PC-9 (cell line): ENCODE results near the gene ZNF586. TPM values are rescaled to one million over a fixed set of nuclear protein-coding genes. Genes with fewer than 3 reads are reported as not detected.
"Not testable (repeated sequence)": the region's sequence is repeated elsewhere in the genome, so short reads cannot be mapped to it uniquely, and the experiment has no call there.

Experiments used
- BruUV-seq: library from RNA; stranded (reverse); fragments of 400-500 nt; replicated peaks from 2 replicates; lab custom pipeline; 2021; lab: Mats Ljungman, UMichigan
- CTCF ChIA-PET: fragments of 300-600 bp; sonication (Branson Sonifier 250); formaldehyde crosslinking; loops from one replicate; lab custom pipeline; 2022; ENCODE audit warnings: antibody characterized with exemption; lab: Charles Lee
- POLR2A ChIA-PET: fragments of 300-600 bp; sonication (Branson Sonifier 250); formaldehyde crosslinking; loops from one replicate; lab custom pipeline; 2022; ENCODE audit warnings: antibody characterized with exemption; ENCODE audit not compliant: unreplicated experiment; lab: Charles Lee
- DNase-seq, 2 experiments: peaks; one replicate each; pipeline versions ENCODE4 v3.0.0 to v3.0.0-alpha.2; 2015 to 2022; ENCODE audit warnings: mixed read lengths in 1 of 2
- H2AFZ ChIP-seq: fragments of 200-600 bp; sonication (generic); 2 replicates; pipeline ENCODE4 v1.8.1; 2017; ENCODE audit warnings: antibody characterized with exemption
- H3F3A ChIP-seq: fragments of 200-600 bp; sonication (generic); 2 replicates; pipeline ENCODE4 v1.8.1; 2017; ENCODE audit warnings: antibody characterized with exemption, mild to moderate bottlenecking, low read depth; ENCODE audit not compliant: insufficient read depth
- H3K27ac ChIP-seq: fragments of 200-600 bp; sonication (generic); 2 replicates; pipeline ENCODE4 v1.6.1; 2016; ENCODE audit warnings: mixed run types
- H3K27me3 ChIP-seq: fragments of 200-600 bp; sonication (generic); 2 replicates; pipeline ENCODE4 v1.6.1; 2016; ENCODE audit warnings: low read depth, mixed run types; ENCODE audit not compliant: insufficient read depth
- H3K36me3 ChIP-seq: fragments of 200-600 bp; sonication (generic); 2 replicates; pipeline ENCODE4 v1.6.1; 2016; ENCODE audit warnings: low read depth, mixed run types
- H3K4me1 ChIP-seq: fragments of 200-600 bp; sonication (generic); replicated peaks from 2 replicates; pipeline ENCODE4 v1.6.1; 2016; ENCODE audit warnings: mixed run types; ENCODE audit not compliant: insufficient read depth
- H3K4me2 ChIP-seq: fragments of 200-600 bp; sonication (generic); 2 replicates; pipeline ENCODE4 v1.6.1; 2017; ENCODE audit warnings: mixed run types
- H3K4me3 ChIP-seq: fragments of 200-600 bp; sonication (generic); 2 replicates; pipeline ENCODE4 v1.6.1; 2016; ENCODE audit warnings: mixed run types
- H3K79me2 ChIP-seq: fragments of 200-600 bp; sonication (generic); 2 replicates; pipeline ENCODE4 v1.6.1; 2017; ENCODE audit warnings: low read depth, mixed run types
- H3K9me2 ChIP-seq: fragments of 200-600 bp; sonication (generic); 2 replicates; pipeline ENCODE4 v1.8.1; 2017; ENCODE audit warnings: mild to moderate bottlenecking; ENCODE audit not compliant: insufficient read depth
- H3K9me3 ChIP-seq: fragments of 200-600 bp; sonication (generic); 2 replicates; pipeline ENCODE4 v1.8.1; 2016; ENCODE audit warnings: low read depth; ENCODE audit not compliant: insufficient read depth
- H4K20me1 ChIP-seq: fragments of 200-600 bp; sonication (generic); 2 replicates; pipeline ENCODE4 v1.8.1; 2017; ENCODE audit not compliant: insufficient read depth
- EZH2 ChIP-seq: fragments of 200-600 bp; sonication (generic); IDR thresholded peaks from 2 replicates; pipeline ENCODE4 v1.8.0; 2017; ENCODE audit warnings: antibody characterized with exemption, low read depth
- intact Hi-C: fragments of 100-400 bp; cut with micrococcal nuclease; formaldehyde crosslinking; loops from one replicate; pipeline ENCODE4 v1.10.0; 2022; ENCODE audit not compliant: unreplicated experiment
- total RNA-seq: library from RNA; stranded (reverse); gene quantifications from 2 replicates; pipeline ENCODE4 v1.2.3, GENCODE V29; 2021
- TF ChIP-seq, protein P1 (sequence below): fragments of 200-600 bp; sonication (generic); conservative IDR thresholded peaks from 2 replicates; pipeline ENCODE4 v1.6.1; 2017; ENCODE audit warnings: mixed run types, antibody characterized with exemption, mild to moderate bottlenecking, moderate library complexity

ZNF586 gene
- total RNA-seq, 1 experiment from 2014 or later, result 21.3 TPM

DNA sequence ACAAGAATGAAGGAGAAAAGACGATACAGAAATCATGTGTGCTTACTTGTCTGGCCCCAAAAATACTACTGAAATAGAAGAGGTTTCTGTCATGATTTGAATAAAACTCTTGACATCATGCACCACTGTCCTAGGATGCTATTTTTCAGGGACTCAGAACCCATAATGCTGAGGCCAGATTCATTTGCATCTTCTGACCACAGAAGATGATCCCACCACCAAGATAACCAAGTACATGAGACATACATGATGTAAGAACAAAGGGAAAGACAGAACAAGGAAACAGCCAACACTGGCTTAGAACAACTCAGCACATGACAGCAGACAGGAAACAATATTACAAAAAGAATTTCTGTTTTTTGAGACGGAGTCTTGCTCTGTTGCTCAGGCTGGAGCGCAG is 42.8 kb downstream of the ZNF586 start:
- Histone ChIP-seq H3F3A (no peaks in the 10 kb centered on the region; the same call in 1 of the 2 replicates), H3K27me3 (no peaks in the 10 kb centered on the region), H3K4me2 (no peak overlapping the region), H3K9me3 (no peaks in the 10 kb centered on the region), H3K4me3 (no peak overlapping the region), H3K79me2 (peaks cover 12% of the 10 kb centered on the region), H3K36me3 (peaks cover 35% of the 10 kb centered on the region; the same call in 1 of the 2 replicates), H3K4me1 (peaks cover 14% of the 10 kb centered on the region), H4K20me1 (no peaks in the 10 kb centered on the region; the same call in 1 of the 2 replicates), H2AFZ (no peak overlapping the region), H3K9me2 (no peaks in the 10 kb centered on the region), H3K27ac (no peak overlapping the region)
- intact Hi-C loops, result no loop called here
- ChIA-PET POLR2A (interaction anchor here (1.2 kb wide), 1 partner anchor 43 kb away, joined by 11 read pairs; the partner anchor contains the start of gene ZNF586), CTCF (no interaction called here)
- TF ChIP-seq, protein P1, sequence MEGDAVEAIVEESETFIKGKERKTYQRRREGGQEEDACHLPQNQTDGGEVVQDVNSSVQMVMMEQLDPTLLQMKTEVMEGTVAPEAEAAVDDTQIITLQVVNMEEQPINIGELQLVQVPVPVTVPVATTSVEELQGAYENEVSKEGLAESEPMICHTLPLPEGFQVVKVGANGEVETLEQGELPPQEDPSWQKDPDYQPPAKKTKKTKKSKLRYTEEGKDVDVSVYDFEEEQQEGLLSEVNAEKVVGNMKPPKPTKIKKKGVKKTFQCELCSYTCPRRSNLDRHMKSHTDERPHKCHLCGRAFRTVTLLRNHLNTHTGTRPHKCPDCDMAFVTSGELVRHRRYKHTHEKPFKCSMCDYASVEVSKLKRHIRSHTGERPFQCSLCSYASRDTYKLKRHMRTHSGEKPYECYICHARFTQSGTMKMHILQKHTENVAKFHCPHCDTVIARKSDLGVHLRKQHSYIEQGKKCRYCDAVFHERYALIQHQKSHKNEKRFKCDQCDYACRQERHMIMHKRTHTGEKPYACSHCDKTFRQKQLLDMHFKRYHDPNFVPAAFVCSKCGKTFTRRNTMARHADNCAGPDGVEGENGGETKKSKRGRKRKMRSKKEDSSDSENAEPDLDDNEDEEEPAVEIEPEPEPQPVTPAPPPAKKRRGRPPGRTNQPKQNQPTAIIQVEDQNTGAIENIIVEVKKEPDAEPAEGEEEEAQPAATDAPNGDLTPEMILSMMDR, result no peak
- TF ChIP-seq EZH2, result no peak
- DNase-seq, result no peak
- no TSS peak for BruUV-seq

DNA sequence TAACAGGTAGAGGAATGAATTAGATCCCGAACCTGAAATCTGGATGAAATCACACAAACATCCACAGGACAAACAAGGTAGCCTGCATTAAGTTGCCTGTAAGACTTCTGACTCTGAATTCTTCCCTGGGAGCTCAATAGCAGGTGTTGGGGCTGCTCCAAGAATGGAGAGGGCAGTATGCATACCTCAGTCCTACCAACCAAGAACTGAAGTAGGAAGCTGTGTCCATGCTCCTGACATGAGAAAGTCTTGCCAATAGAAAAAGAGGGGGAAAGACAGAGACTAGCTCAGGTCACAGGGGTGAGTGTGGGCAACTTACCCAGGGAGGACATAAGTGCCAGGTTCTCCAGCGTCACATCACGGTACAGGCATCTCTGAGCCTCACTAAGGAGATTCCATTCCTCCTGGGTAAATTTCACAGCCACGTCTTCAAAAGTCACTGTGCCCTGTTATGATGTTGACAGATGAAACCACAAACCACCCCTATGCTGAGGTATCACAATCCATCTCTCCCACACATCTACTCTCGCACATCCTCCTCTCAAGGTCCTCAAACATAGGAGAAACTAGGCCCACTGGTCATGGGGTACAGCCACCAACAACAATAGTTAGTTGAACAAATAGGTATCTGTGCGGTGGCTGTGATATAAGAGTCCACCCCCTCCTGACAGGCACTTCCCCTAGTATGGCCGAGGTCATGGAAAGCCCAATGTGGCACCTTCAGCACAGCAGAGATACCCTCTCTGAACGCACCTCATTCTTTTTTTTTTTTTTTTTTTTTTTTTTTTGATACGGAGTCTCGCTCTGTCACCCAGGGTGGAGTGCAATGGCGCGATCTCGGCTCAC is 43.7 kb downstream of the ZNF586 start:
- H3K4me3 ChIP-seq, result peak overlapping the region; percentile 80; the same call in 1 of the 2 replicates
- H3K27ac ChIP-seq, H3K27me3 ChIP-seq, H2AFZ ChIP-seq, CTCF ChIA-PET, H4K20me1 ChIP-seq, intact Hi-C loops, H3K9me3 ChIP-seq, DNase-seq, H3F3A ChIP-seq, BruUV-seq, H3K9me2 ChIP-seq: not testable (repeated sequence)
- H3K4me1 ChIP-seq, result peaks cover 14% of the 10 kb centered on the region
- H3K4me2 ChIP-seq, result peak overlapping the region; percentile 92
- H3K79me2 ChIP-seq, result peaks cover 12% of the 10 kb centered on the region
- POLR2A ChIA-PET, result interaction anchor here (1.2 kb wide), 1 partner anchor 44 kb away, joined by 11 read pairs; the partner anchor contains the start of gene ZNF586
- H3K36me3 ChIP-seq, result peaks cover 28% of the 10 kb centered on the region; the same call in 1 of the 2 replicates

DNA sequence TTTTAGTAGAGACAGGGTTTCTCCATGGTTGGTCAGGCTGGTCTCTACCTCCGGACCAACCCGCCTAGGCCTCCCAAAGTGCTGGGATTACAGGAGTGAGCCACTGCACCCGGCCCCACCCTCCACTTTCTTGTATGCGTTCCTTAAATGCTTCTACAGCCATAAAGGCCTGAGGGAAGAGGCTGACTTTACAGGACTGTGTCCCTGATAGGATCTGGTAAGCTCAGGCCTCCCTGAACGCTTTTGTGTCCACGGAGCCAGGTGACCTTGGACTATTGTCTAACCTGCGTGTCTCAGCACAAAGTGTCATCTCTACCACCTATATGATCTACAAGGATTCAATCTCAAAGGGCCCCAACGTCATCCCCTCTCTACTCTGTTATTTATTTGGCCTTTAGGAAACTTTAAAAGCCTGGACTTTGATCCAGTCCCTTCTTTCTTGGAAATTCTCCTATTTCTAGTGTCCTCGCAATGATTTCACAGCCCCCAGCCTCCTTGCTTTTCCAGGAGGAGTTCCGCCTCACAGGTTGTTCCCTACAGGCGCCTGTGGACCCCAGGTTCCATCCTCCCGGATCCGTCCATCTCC is 44.5 kb downstream of the ZNF586 start:
- Histone ChIP-seq H3F3A (peaks cover 4% of the 10 kb centered on the region; the same call in 1 of the 2 replicates), H3K4me3 (peak overlapping the region; percentile 80), H3K36me3 (peaks cover 25% of the 10 kb centered on the region; the same call in 1 of the 2 replicates), H3K4me1 (peaks cover 21% of the 10 kb centered on the region), H3K79me2 (peaks cover 12% of the 10 kb centered on the region), H3K9me3 (no peaks in the 10 kb centered on the region), H4K20me1 (no peaks in the 10 kb centered on the region; the same call in 1 of the 2 replicates), H2AFZ (peak overlapping the region; percentile 89), H3K27ac (peak overlapping the region; percentile 42), H3K9me2 (no peaks in the 10 kb centered on the region), H3K4me2 (peak overlapping the region; percentile 92), H3K27me3 (no peaks in the 10 kb centered on the region)
- peak; percentile 45 to 77 for DNase-seq
- intact Hi-C loops, result loop anchor here (1.0 to 2.0 kb wide), 3 partner anchors 10 to 67 kb away; partner anchors contain the start of gene ZNF776
- BruUV-seq, result no TSS peak
- ChIA-PET CTCF (no interaction called here), POLR2A (interaction anchor here (1.2 kb wide), 1 partner anchor 10 kb away, joined by 28 read pairs; no protein-coding TSS in a partner anchor)
- TF ChIP-seq, protein P1, result no peak
- TF ChIP-seq EZH2, result no peak
